Spinal cord (tissue), 10 donors: ENCODE results near the gene PACS1. TPM values are rescaled to one million over a fixed set of nuclear protein-coding genes. Genes with fewer than 3 reads are reported as not detected.

Source experiments
- DNase-seq, 6 donors: peaks; one replicate each; pipeline versions ENCODE4 v3.0.0 to v3.0.0-alpha.2; 2013 to 2015; ENCODE audit warnings: low spot score in 6 of 6, low read depth in 4 of 6
- H3K27ac ChIP-seq: one replicate; pipeline ENCODE4 v1.5.1; 2013; ENCODE audit warnings: low read depth, low read length, control low read depth
- H3K27me3 ChIP-seq: one replicate; pipeline ENCODE4 v1.6.1; 2013; ENCODE audit warnings: low read length; ENCODE audit not compliant: control insufficient read depth, insufficient read depth
- H3K36me3 ChIP-seq: one replicate; pipeline ENCODE4 v1.6.1; 2013; ENCODE audit warnings: low read length; ENCODE audit not compliant: control insufficient read depth, insufficient read depth
- H3K4me1 ChIP-seq: one replicate; pipeline ENCODE4 v1.6.1; 2013; ENCODE audit warnings: low read length; ENCODE audit not compliant: control insufficient read depth, insufficient read depth
- H3K4me3 ChIP-seq: one replicate; pipeline ENCODE4 v1.5.1; 2013; ENCODE audit warnings: low read depth, low read length, control low read depth
- H3K9me3 ChIP-seq: one replicate; pipeline ENCODE4 v1.6.1; 2013; ENCODE audit warnings: low read length; ENCODE audit not compliant: control insufficient read depth, insufficient read depth
- WGBS: methylation state at CpG from one replicate; pipeline ENCODE4 v1.1.5; 2013; ENCODE audit warnings: missing lambda C conversion rate; ENCODE audit not compliant: insufficient coverage; 5-methylcytosine and 5-hydroxymethylcytosine counted together
- polyA plus RNA-seq, 2 donors: library from polyadenylated mRNA; unstranded; fragments of 120-200 nt; gene quantifications; one replicate each; pipeline ENCODE4 v1.2.1, GENCODE V29; 2013; ENCODE audit not compliant: insufficient read length in 2 of 2
- total RNA-seq, 2 donors: library from RNA; depleted of rRNA in 1 of 2; stranded (reverse); fragments of 120-200 nt in 1 of 2; fragments of >200 nt in 1 of 2; gene quantifications; one replicate each; pipeline versions ENCODE4 v1.2.3 to v1.2.4, GENCODE V29; 2013 to 2014
- donor health status: healthy.

PACS1 gene
- total and polyA plus RNA-seq, 4 donors, result 29.9 to 114 (median 72.1) TPM

GRCh38 chr11:66048547-66049323 is 21.3 kb upstream of the PACS1 start, which contains the start of gene GAL3ST3:
Gene GAL3ST3 (minus strand): TSS chr11:66049161. CDS start chr11:66045415, 3,746 bp downstream.
- H3K4me3 ChIP-seq, result peak within 1 kb of the TSS; percentile 44
- no peaks in the 10 kb centered on the region for H3K9me3 ChIP-seq
- peak in 2 of 6 donors; percentile 75 to 86 for DNase-seq
- H3K36me3 ChIP-seq, result peaks cover 13% of the 10 kb centered on the region
- H3K27ac ChIP-seq, result no peak within 1 kb of the TSS
- H3K27me3 ChIP-seq, result no peaks in the 10 kb centered on the region
- H3K4me1 ChIP-seq, result peaks cover 73% of the 10 kb centered on the region
- WGBS, result 3% methylated on average over 25 of the region's 39 CpGs

GRCh38 chr11:66050581-66051231 is 19.4 kb upstream of the PACS1 start:
- Histone ChIP-seq H3K36me3 (peaks cover 21% of the 10 kb centered on the region), H3K4me3 (peak overlapping the region; percentile 97), H3K27ac (peak overlapping the region; percentile 96), H3K9me3 (no peaks in the 10 kb centered on the region), H3K27me3 (no peaks in the 10 kb centered on the region), H3K4me1 (peaks cover 63% of the 10 kb centered on the region)
- WGBS, result 88% methylated on average over 1 of the region's 5 CpGs
- DNase-seq, result no peak

- DNase-seq, result no peak
- Histone ChIP-seq H3K27ac (peak overlapping the region; percentile 96), H3K9me3 (no peaks in the 10 kb centered on the region), H3K27me3 (no peaks in the 10 kb centered on the region), H3K36me3 (peaks cover 28% of the 10 kb centered on the region), H3K4me3 (peak overlapping the region; percentile 97), H3K4me1 (peaks cover 62% of the 10 kb centered on the region)
- 17% methylated on average over 11 of the region's 12 CpGs for WGBS
These were observed 18.7 kb upstream of the PACS1 start for GRCh38 chr11:66051371-66051765.

GRCh38 chr11:66051766-66052663 is 18.1 kb upstream of the PACS1 start, which contains the start of gene SF3B2:
Gene SF3B2 (plus strand): TSS chr11:66052364. CDS start chr11:66052385, 21 bp downstream.
- under 1% methylated on average over 84 of the region's 84 CpGs for WGBS
- peak within 1 kb of the TSS; percentile 97 for H3K4me3 ChIP-seq
- peaks cover 32% of the 10 kb centered on the region for H3K36me3 ChIP-seq
- no peaks in the 10 kb centered on the region for H3K27me3 ChIP-seq
- peaks cover 59% of the 10 kb centered on the region for H3K4me1 ChIP-seq
- H3K9me3 ChIP-seq, result no peaks in the 10 kb centered on the region
- peak within 1 kb of the TSS; percentile 96 for H3K27ac ChIP-seq
- DNase-seq, result peak; percentile 89 to 99 (median 94)

GRCh38 chr11:66052664-66052982 is 17.4 kb upstream of the PACS1 start:
- no peaks in the 10 kb centered on the region for H3K9me3 ChIP-seq
- H3K27me3 ChIP-seq, result no peaks in the 10 kb centered on the region
- peak overlapping the region; percentile 86 for H3K27ac ChIP-seq
- peak overlapping the region; percentile 97 for H3K4me3 ChIP-seq
- DNase-seq, result no peak
- H3K36me3 ChIP-seq, result peaks cover 38% of the 10 kb centered on the region
- under 1% methylated on average over 17 of the region's 17 CpGs for WGBS
- H3K4me1 ChIP-seq, result peaks cover 53% of the 10 kb centered on the region

GRCh38 chr11:66055021-66055420 is 15.1 kb upstream of the PACS1 start:
- 98% methylated on average over 6 of the region's 7 CpGs for WGBS
- no peaks in the 10 kb centered on the region for H3K9me3 ChIP-seq
- no peak overlapping the region for H3K27ac ChIP-seq
- DNase-seq, result no peak
- peaks cover 62% of the 10 kb centered on the region for H3K36me3 ChIP-seq
- H3K4me1 ChIP-seq, result peaks cover 30% of the 10 kb centered on the region
- H3K27me3 ChIP-seq, result no peaks in the 10 kb centered on the region
- H3K4me3 ChIP-seq, result no peak overlapping the region

GRCh38 chr11:66056501-66056900 is 13.6 kb upstream of the PACS1 start:
- Histone ChIP-seq H3K27me3 (no peaks in the 10 kb centered on the region), H3K4me3 (no peak overlapping the region), H3K27ac (no peak overlapping the region), H3K4me1 (peaks cover 16% of the 10 kb centered on the region), H3K9me3 (no peaks in the 10 kb centered on the region), H3K36me3 (peaks cover 75% of the 10 kb centered on the region)
- DNase-seq, result peak in 1 of 6 donors; percentile 22
- 48% methylated on average over 7 of the region's 7 CpGs for WGBS

GRCh38 chr11:66059966-66060680 is 9.9 kb upstream of the PACS1 start:
- Histone ChIP-seq H3K4me3 (no peak overlapping the region), H3K27me3 (no peaks in the 10 kb centered on the region), H3K9me3 (no peaks in the 10 kb centered on the region), H3K27ac (no peak overlapping the region), H3K4me1 (no peaks in the 10 kb centered on the region), H3K36me3 (peaks cover 79% of the 10 kb centered on the region)
- 76% methylated on average over 8 of the region's 8 CpGs for WGBS
- no peak for DNase-seq

- WGBS, result 89% methylated on average over 6 of the region's 6 CpGs
- no peak overlapping the region for H3K4me3 ChIP-seq
- H3K27ac ChIP-seq, result no peak overlapping the region
- H3K4me1 ChIP-seq, result no peaks in the 10 kb centered on the region
- DNase-seq, result no peak
- peaks cover 76% of the 10 kb centered on the region for H3K36me3 ChIP-seq
- no peaks in the 10 kb centered on the region for H3K27me3 ChIP-seq
- H3K9me3 ChIP-seq, result no peaks in the 10 kb centered on the region
These were observed 8.8 kb upstream of the PACS1 start for GRCh38 chr11:66061268-66061667.
